GM12892 (cell line): Measurements from ENCODE around the gene CHADL.
"Not testable (repeated sequence)": the region's sequence is repeated elsewhere in the genome, so short reads cannot be mapped to it uniquely, and the experiment has no call there.

Experiments
- DNase-seq: peaks from one replicate; pipeline ENCODE4 v3.0.0; 2011; ENCODE audit not compliant: insufficient read length
- FAIRE-seq: peaks from 2 replicates; lab custom pipeline; 2011; peaks lifted over from hg19 to GRCh38; lab: Jason Lieb, UNC
- POLR2A ChIP-seq: IDR thresholded peaks from 2 replicates; pipeline ENCODE4 v1.6.1; 2011; ENCODE audit warnings: low read depth, low read length, control low read depth
- POLR2AphosphoS5 ChIP-seq: IDR thresholded peaks from 2 replicates; pipeline ENCODE4 v1.6.1; 2011; ENCODE audit warnings: low read depth, low read length, control low read depth
- TAF1 ChIP-seq: IDR thresholded peaks from 2 replicates; pipeline ENCODE4 v1.6.1; 2011; ENCODE audit warnings: low read depth, mild to moderate bottlenecking, control low read depth, low read length, borderline replicate concordance

The CHADL gene

GRCh38 chr22:41193829-41194228, 46.9 kb downstream of the CHADL start:
- FAIRE-seq: no peak
- TF ChIP-seq TAF1 (no peak), POLR2AphosphoS5 (no peak), POLR2A (no peak)
- no peak for DNase-seq

GRCh38 chr22:41191467-41191866, 49.3 kb downstream of the CHADL start:
- FAIRE-seq (no peak), DNase-seq (no peak)
- TF ChIP-seq TAF1: no peak
- no peak for TF ChIP-seq POLR2AphosphoS5
- TF ChIP-seq POLR2A: no peak

DNA sequence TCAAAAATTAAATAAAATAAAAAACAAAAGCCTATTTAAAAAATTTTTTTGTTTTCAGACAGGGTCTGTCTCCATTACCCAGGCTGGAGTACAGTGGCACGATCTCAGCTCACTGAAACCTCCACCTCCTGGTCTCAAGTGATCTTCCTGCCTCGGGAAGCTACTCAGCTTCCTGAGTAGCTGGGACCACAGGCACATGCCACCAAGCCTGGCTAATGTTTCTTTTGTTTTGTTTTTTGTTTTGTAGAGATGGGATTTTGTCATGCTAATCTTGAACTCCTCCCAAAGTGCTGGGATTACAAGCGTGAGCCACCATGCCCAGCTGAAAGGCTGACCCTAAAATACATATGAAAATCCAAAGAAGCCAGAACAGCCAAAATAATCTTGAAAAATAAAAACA, 56.1 kb downstream of the CHADL start:
- TF ChIP-seq POLR2AphosphoS5 (no peak), TAF1 (no peak), POLR2A (no peak)
- DNase-seq (no peak), FAIRE-seq (no peak)

GRCh38 chr22:41181349-41182241, 59.1 kb downstream of the CHADL start:
- no peak for DNase-seq
- peak; percentile 41; the same call in 1 of the 2 replicates for TF ChIP-seq POLR2AphosphoS5
- no peak for TF ChIP-seq POLR2A
- TF ChIP-seq TAF1: no peak
- no peak for FAIRE-seq

- no peak for FAIRE-seq
- no peak for DNase-seq
- TF ChIP-seq POLR2AphosphoS5 (no peak), POLR2A (no peak)
Measured at GRCh38 chr22:41180926-41181325, 59.8 kb downstream of the CHADL start.

DNA sequence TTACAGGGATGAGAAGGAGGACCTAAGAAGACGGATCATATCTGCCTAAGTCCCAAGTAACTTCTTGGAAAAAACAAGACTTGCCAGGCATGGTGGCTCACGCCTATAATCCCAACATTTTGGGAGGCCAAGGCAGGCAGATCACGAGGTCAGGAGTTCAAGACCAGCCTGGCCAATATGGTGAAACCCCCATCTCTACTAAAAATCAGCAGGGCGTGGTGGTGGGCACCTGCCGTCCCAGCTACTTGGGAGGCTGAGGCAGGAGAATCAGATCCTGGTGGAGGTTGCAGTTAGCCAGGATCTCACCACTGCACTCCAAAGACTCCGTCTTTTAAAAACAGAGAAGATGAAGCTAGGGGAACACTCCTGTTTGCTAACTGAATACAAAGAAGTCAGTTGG, 60.4 kb downstream of the CHADL start:
- peak; percentile 90 for FAIRE-seq
- DNase-seq: not testable (repeated sequence)
